Measurements from ENCODE around the gene PLEKHA7.

DNA sequence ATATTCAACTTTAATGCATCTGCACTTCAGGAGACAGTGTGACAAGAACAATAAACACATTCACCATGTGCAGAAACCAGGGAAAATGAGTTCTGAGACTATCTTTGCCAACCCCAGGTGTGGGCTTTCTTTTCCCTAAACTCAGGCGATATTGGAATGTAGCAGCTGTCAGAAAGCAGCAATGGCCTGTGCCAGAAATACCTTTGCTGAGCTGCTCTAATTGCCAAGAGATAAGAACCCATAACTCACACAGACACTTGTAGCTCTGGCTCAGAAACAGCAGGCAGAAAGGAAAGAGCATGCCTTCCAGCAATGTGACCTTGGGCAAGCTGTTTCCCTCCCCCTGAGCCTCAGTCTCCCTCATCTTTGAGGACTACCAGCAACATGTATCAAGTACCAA lies 77.6 kb downstream of the PLEKHA7 start:
- TF ChIP-seq CTCF (IDR thresholded peaks at IDR 0.05; ENCODE audit: insufficient read depth, low read length) (no peak), POLR2AphosphoS5 (IDR thresholded peaks at IDR 0.05; ENCODE audit: low read depth) (no peak)
